Measurements from ENCODE around the gene MSX1. TPM values are rescaled to one million over a fixed set of nuclear protein-coding genes. Genes with fewer than 3 reads are reported as not detected.

MSX1 gene
- total RNA-seq, 1 donor from 2014 or later, result 50.3 TPM

DNA sequence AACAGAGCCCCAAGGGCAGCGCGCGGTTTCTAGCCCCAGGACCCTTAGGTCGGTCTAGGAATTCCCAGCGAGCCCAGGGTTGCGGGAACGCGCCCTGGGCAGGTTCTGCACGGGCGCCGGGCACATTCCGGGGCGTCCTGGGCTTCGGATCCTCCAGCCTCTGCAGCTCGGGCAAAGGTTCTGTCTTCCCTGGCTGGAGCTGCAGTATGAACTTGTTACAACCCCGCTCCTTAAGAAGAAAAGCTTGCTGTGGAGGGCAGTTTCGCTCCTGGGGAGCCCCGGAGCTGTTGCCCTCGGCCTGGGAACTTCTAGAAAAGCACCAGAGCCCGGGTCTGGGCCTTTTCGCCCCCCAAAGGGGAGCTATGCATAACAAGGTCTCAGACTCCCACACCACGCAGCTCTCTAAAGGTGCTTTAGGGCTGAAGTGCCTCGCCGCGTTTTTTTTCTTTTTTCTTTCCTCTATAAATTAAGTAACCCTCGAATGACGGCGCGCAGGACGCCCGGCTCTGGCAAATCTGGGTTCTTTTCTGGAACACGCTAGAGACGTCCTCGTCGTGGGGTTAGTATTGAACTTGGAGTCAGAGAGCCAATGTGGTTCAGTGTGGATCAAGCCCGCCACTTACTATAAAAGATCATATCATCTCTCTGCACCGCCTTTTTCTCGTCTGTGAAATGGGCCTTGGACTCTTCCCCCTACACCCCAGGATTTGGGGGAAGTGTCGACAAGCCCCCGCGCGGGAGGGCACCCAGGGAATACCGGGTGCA, 5.7 kb downstream of the MSX1 start:
- peaks cover 64% of the 10 kb centered on the region for H3K27me3 Mint-ChIP-seq (ENCODE audit: low read depth)
- H3K4me3 Mint-ChIP-seq, result peak overlapping the region; percentile 62
- H3K4me1 Mint-ChIP-seq, result peaks cover 58% of the 10 kb centered on the region
- H3K27ac Mint-ChIP-seq, result peak overlapping the region; percentile 86
- no peak for DNase-seq (ENCODE audit: low spot score in 2 of 2, unreplicated experiment in 2 of 2)
- no peaks in the 10 kb centered on the region for H3K9me3 Mint-ChIP-seq
- H3K36me3 Mint-ChIP-seq, result peaks cover 23% of the 10 kb centered on the region
- TF ChIP-seq, protein P1, sequence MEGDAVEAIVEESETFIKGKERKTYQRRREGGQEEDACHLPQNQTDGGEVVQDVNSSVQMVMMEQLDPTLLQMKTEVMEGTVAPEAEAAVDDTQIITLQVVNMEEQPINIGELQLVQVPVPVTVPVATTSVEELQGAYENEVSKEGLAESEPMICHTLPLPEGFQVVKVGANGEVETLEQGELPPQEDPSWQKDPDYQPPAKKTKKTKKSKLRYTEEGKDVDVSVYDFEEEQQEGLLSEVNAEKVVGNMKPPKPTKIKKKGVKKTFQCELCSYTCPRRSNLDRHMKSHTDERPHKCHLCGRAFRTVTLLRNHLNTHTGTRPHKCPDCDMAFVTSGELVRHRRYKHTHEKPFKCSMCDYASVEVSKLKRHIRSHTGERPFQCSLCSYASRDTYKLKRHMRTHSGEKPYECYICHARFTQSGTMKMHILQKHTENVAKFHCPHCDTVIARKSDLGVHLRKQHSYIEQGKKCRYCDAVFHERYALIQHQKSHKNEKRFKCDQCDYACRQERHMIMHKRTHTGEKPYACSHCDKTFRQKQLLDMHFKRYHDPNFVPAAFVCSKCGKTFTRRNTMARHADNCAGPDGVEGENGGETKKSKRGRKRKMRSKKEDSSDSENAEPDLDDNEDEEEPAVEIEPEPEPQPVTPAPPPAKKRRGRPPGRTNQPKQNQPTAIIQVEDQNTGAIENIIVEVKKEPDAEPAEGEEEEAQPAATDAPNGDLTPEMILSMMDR (IDR thresholded peaks at IDR 0.05; ENCODE audit: unreplicated experiment), result no peak

DNA sequence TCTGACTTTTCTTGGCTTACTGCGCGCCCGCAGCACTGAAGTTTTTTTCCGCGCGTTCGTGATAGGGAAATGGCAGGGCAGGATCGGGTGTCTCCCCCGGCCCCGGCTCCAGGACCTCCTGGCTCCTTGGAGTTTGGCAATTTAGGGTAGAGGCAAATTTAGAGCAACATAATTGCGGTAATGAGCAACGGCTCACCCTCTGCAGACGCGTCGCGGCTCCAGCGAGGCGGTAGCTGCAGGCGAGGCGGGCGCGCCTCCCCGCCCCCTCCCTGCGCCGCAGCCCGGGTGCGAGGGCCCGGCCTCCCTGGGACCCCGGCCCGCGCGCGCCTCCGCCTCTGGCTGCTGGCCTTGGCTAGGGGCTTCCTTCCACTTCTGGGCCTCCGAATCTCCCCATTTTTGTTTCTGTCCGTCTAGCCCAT, 6.2 kb downstream of the MSX1 start:
- peaks cover 60% of the 10 kb centered on the region for H3K4me1 Mint-ChIP-seq
- peak overlapping the region; percentile 72 for H3K4me3 Mint-ChIP-seq
- TF ChIP-seq, protein P1 (IDR thresholded peaks at IDR 0.05; ENCODE audit: unreplicated experiment), result no peak
- peaks cover 68% of the 10 kb centered on the region for H3K27me3 Mint-ChIP-seq (ENCODE audit: low read depth)
- peaks cover 23% of the 10 kb centered on the region for H3K36me3 Mint-ChIP-seq
- no peaks in the 10 kb centered on the region for H3K9me3 Mint-ChIP-seq
- no peak for DNase-seq (ENCODE audit: low spot score in 2 of 2, unreplicated experiment in 2 of 2)
- H3K27ac Mint-ChIP-seq, result peak overlapping the region; percentile 89

DNA sequence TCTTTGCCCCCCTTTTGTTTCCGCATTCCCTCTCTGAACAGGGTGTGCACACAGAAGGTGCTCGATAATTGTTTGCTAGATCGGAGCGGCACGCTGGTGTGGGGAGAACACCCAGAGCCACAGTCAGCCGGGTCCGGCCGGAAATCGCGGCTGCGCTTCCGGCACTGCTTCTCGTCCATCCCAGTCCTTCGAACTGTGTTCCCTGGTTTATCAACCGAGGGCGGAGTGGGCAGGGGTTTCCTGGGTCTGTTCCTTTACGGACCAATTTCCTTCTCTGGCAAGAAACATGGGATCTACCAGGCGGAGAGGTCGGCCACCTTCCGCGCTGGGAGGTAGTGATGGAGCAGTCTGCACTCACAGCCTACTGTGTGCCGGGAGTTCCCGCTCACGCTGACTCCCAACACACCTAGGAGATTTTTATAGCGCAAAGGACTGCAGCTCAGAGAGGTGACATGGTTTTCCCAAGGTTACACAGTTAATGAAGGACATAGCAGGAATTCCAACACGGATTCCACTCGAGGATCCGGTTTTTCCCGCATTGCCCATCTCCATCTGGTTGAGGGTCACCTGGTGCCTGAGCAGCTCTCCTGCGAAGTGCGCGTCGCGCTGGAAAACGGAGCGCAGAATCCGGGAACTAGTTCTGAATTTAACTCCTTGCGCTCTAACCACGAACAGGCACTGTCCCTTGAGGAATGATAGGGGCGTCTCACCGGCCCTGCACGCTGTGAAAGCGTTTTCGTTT, 6.8 kb downstream of the MSX1 start:
- H3K27ac Mint-ChIP-seq, result peak overlapping the region; percentile 89
- H3K9me3 Mint-ChIP-seq, result no peaks in the 10 kb centered on the region
- TF ChIP-seq, protein P1 (IDR thresholded peaks at IDR 0.05; ENCODE audit: unreplicated experiment), result no peak
- peaks cover 72% of the 10 kb centered on the region for H3K27me3 Mint-ChIP-seq (ENCODE audit: low read depth)
- H3K4me3 Mint-ChIP-seq, result peak overlapping the region; percentile 72
- H3K36me3 Mint-ChIP-seq, result peaks cover 23% of the 10 kb centered on the region
- DNase-seq (ENCODE audit: low spot score in 2 of 2, unreplicated experiment in 2 of 2), result no peak
- H3K4me1 Mint-ChIP-seq, result peaks cover 62% of the 10 kb centered on the region

DNA sequence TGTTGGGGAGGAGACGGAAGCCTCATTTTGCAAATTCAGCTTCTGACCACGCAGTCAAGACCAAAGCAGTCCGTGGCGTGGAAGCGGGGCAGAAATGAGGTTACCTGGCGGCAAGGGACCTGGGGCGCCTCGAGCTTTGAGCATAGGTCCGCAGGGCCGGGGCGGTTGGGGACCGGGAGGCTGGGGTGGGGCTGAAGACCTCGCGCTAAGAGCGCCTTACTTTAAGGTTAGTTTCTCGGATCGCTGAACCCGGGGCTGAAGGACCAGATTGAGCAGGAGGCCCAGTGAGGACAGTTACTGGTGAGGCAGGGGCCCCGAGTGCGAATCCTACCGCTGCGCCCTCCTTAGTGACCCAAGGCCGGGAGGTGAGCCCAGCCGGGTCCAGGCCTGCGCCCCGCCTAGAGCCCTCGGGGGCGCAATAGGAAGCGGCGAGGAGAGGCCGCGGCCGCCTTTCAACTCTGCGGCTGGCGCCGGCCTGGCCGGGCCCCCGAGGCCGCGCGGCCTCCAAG, 7.5 kb downstream of the MSX1 start:
- no peak for DNase-seq (ENCODE audit: low spot score in 2 of 2, unreplicated experiment in 2 of 2)
- Mint-ChIP-seq H3K4me1 (peaks cover 59% of the 10 kb centered on the region), H3K27ac (peak overlapping the region; percentile 89), H3K9me3 (no peaks in the 10 kb centered on the region), H3K4me3 (peak overlapping the region; percentile 72), H3K27me3 (ENCODE audit: low read depth) (peaks cover 74% of the 10 kb centered on the region), H3K36me3 (peaks cover 23% of the 10 kb centered on the region)
- TF ChIP-seq, protein P1 (IDR thresholded peaks at IDR 0.05; ENCODE audit: unreplicated experiment), result no peak

DNA sequence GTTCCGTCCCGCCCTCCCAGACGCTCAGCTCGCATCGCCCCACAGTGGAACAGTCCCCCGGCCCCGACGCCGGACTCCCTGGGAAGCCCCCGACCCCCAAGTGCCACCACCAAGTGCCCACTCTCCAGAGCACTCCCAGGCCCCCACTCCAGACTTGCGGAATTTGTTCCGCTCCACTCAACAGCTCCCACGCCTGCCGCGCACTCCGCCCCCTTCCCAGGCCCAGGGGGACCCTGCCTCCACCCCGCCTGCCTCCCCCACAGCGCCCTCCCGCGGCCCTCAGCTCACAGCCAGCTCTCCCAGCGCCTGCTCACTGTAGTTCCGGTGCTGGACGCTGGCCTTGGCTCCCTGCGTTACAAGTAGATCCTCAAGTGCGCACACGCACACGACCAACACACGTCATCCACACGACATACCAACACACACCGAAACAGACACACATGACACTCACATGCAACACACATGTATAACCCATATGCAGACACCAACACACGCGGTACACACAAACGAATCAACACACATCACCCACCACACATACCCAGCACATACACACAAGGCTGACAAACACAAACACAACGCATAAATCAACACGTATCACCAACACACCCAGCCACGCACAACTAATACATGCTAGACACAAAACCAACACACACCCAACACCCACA, 8.0 kb downstream of the MSX1 start:
- Mint-ChIP-seq H3K4me1 (peaks cover 57% of the 10 kb centered on the region), H3K27me3 (ENCODE audit: low read depth) (peaks cover 74% of the 10 kb centered on the region), H3K36me3 (peaks cover 17% of the 10 kb centered on the region), H3K9me3 (no peaks in the 10 kb centered on the region), H3K4me3 (no peak overlapping the region), H3K27ac (no peak overlapping the region)
- DNase-seq (ENCODE audit: low spot score in 2 of 2, unreplicated experiment in 2 of 2), result peak; percentile 75 to 84
- TF ChIP-seq, protein P1 (IDR thresholded peaks at IDR 0.05; ENCODE audit: unreplicated experiment), result no peak
